Measurements from ENCODE around the gene COBLL1.

COBLL1 gene

DNA sequence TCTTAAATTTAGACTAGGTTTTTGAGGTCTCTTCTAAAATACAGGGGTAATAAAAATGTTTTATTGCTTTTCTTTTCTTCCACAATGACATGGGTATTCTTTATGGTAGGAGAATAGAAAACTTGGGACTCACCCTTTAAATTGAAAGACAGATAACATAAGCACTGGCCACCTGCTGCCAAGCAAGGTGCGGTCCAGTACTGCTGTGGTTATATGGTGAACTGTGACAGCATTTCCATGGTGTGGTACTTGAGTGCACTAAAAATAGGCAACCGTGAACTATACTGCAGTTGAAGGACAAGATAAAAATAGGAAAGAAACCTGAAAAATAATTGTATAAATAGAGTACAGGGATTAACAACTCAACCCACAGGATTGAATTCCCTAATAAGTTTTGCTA lies 165.9 kb downstream of the COBLL1 start:
- Mint-ChIP-seq H3K9me3 (peaks cover 9% of the 10 kb centered on the region), H3K4me1 (no peaks in the 10 kb centered on the region), H3K27ac (no peak overlapping the region), H3K4me3 (no peak overlapping the region), H3K36me3 (ENCODE audit: low read depth) (no peaks in the 10 kb centered on the region), H3K27me3 (ENCODE audit: low read depth, poor library complexity) (no peaks in the 10 kb centered on the region)
- TF ChIP-seq, protein P1, sequence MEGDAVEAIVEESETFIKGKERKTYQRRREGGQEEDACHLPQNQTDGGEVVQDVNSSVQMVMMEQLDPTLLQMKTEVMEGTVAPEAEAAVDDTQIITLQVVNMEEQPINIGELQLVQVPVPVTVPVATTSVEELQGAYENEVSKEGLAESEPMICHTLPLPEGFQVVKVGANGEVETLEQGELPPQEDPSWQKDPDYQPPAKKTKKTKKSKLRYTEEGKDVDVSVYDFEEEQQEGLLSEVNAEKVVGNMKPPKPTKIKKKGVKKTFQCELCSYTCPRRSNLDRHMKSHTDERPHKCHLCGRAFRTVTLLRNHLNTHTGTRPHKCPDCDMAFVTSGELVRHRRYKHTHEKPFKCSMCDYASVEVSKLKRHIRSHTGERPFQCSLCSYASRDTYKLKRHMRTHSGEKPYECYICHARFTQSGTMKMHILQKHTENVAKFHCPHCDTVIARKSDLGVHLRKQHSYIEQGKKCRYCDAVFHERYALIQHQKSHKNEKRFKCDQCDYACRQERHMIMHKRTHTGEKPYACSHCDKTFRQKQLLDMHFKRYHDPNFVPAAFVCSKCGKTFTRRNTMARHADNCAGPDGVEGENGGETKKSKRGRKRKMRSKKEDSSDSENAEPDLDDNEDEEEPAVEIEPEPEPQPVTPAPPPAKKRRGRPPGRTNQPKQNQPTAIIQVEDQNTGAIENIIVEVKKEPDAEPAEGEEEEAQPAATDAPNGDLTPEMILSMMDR (IDR thresholded peaks at IDR 0.05), result no peak
- DNase-seq, result no peak

DNA sequence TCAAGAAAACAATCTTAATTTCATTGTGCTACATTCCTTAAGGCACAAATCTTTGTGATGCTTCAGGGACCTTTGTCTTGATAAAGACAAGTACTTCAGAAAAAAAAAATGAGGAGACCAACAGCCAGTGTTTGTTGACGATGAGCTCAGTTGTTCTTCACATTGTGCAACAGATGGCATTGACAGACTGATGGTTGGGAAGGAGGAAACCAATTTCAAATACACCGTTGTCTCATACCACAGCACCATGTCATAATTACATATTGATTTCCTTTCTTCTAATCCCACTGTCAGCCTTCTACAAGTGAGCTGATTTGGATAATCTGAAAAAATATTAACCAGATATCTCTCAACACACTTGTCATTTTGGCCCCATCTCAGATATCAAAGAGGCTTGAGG lies 166.6 kb downstream of the COBLL1 start:
- Mint-ChIP-seq H3K27ac (no peak overlapping the region), H3K36me3 (ENCODE audit: low read depth) (no peaks in the 10 kb centered on the region), H3K4me1 (no peaks in the 10 kb centered on the region), H3K27me3 (ENCODE audit: low read depth, poor library complexity) (no peaks in the 10 kb centered on the region), H3K4me3 (no peak overlapping the region), H3K9me3 (peaks cover 9% of the 10 kb centered on the region)
- no peak for DNase-seq
- TF ChIP-seq, protein P1 (IDR thresholded peaks at IDR 0.05), result no peak

- Mint-ChIP-seq H3K36me3 (ENCODE audit: low read depth) (no peaks in the 10 kb centered on the region), H3K4me3 (no peak overlapping the region), H3K9me3 (no peaks in the 10 kb centered on the region), H3K27me3 (ENCODE audit: low read depth, poor library complexity) (no peaks in the 10 kb centered on the region), H3K4me1 (no peaks in the 10 kb centered on the region), H3K27ac (no peak overlapping the region)
- TF ChIP-seq, protein P1 (IDR thresholded peaks at IDR 0.05), result no peak
- no peak for DNase-seq
Measured at GRCh38 chr2:164671664-164672396, 169.8 kb downstream of the COBLL1 start.

DNA sequence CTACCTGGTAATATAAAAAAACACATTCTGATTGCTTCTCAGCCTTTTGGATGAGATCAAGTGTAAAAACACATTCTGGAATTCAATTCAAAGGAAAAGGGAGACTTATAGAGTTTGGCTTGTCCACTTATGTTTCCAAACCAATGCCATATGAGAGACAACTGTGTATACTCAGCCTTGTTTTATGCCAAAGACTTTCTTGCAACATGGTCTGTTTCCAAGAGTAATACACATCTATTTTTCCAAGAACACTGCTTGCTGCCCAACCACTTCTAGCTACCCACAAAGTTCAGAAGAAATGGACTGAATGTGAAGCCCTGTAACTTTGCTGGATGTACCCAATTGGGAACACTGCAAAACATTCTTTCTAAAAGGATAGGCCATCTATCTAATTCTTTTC lies 172.3 kb downstream of the COBLL1 start:
- Mint-ChIP-seq H3K27me3 (ENCODE audit: low read depth, poor library complexity) (no peaks in the 10 kb centered on the region), H3K27ac (no peak overlapping the region), H3K36me3 (ENCODE audit: low read depth) (no peaks in the 10 kb centered on the region), H3K4me1 (no peaks in the 10 kb centered on the region), H3K4me3 (no peak overlapping the region), H3K9me3 (no peaks in the 10 kb centered on the region)
- DNase-seq, result no peak
- TF ChIP-seq, protein P1 (IDR thresholded peaks at IDR 0.05), result no peak

GRCh38 chr2:164667566-164667965 lies 174.1 kb downstream of the COBLL1 start:
- TF ChIP-seq, protein P1 (IDR thresholded peaks at IDR 0.05), result no peak
- no peaks in the 10 kb centered on the region for H3K36me3 Mint-ChIP-seq (ENCODE audit: low read depth)

GRCh38 chr2:164664070-164664469 lies 177.6 kb downstream of the COBLL1 start:
- DNase-seq, result no peak
- Mint-ChIP-seq H3K27ac (no peak overlapping the region), H3K36me3 (ENCODE audit: low read depth) (no peaks in the 10 kb centered on the region), H3K4me1 (no peaks in the 10 kb centered on the region), H3K4me3 (no peak overlapping the region), H3K27me3 (ENCODE audit: low read depth, poor library complexity) (no peaks in the 10 kb centered on the region), H3K9me3 (no peaks in the 10 kb centered on the region)
- TF ChIP-seq, protein P1 (IDR thresholded peaks at IDR 0.05), result no peak

More at GRCh38 chr2:164667566-164667965, 174.1 kb downstream of the COBLL1 start:
- H3K27me3 Mint-ChIP-seq (ENCODE audit: low read depth, poor library complexity), result no peaks in the 10 kb centered on the region
- H3K9me3 Mint-ChIP-seq, result no peaks in the 10 kb centered on the region
- no peak overlapping the region for H3K27ac Mint-ChIP-seq
- H3K4me3 Mint-ChIP-seq, result no peak overlapping the region
- no peaks in the 10 kb centered on the region for H3K4me1 Mint-ChIP-seq
- no peak for DNase-seq

Data from nephron progenitor cell (in vitro differentiated cells).